GM04503 (cell line): Measurements from ENCODE around the gene FREM2.

ENCODE experiments used
- DNase-seq: peaks from one replicate; pipeline ENCODE4 v3.0.0-alpha.2; 2012; ENCODE audit warnings: low read depth

Gene FREM2

GRCh38 chr13:38824342-38824741, 137.5 kb downstream of the FREM2 start:
- DNase-seq = no peak

GRCh38 chr13:38826182-38826813, 139.4 kb downstream of the FREM2 start:
- DNase-seq = no peak

- DNase-seq = no peak
Measured at GRCh38 chr13:38830442-38831045, 143.7 kb downstream of the FREM2 start.

- no peak for DNase-seq
Measured at GRCh38 chr13:38844581-38844980, 157.7 kb downstream of the FREM2 start.

GRCh38 chr13:38848360-38848759, 161.5 kb downstream of the FREM2 start:
- no peak for DNase-seq

- no peak for DNase-seq
Measured at GRCh38 chr13:38849315-38849714, 162.4 kb downstream of the FREM2 start.

- no peak for DNase-seq
Measured at GRCh38 chr13:38850868-38851626, 164.2 kb downstream of the FREM2 start.

- no peak for DNase-seq
Measured at GRCh38 chr13:38854226-38854625, 167.3 kb downstream of the FREM2 start.

GRCh38 chr13:38856065-38856464, 169.2 kb downstream of the FREM2 start:
- no peak for DNase-seq

GRCh38 chr13:38862443-38862842, 175.6 kb downstream of the FREM2 start:
- DNase-seq = no peak

GRCh38 chr13:38863536-38863935, 176.7 kb downstream of the FREM2 start:
- DNase-seq = no peak

- no peak for DNase-seq
Measured at GRCh38 chr13:38866649-38867048, 179.8 kb downstream of the FREM2 start.

GRCh38 chr13:38868399-38868798, 181.5 kb downstream of the FREM2 start:
- DNase-seq = no peak

- no peak for DNase-seq
Measured at GRCh38 chr13:38868870-38869269, 182.0 kb downstream of the FREM2 start.

- DNase-seq = no peak
Measured at GRCh38 chr13:38871275-38871674, 184.4 kb downstream of the FREM2 start.

GRCh38 chr13:38872693-38873092, 185.8 kb downstream of the FREM2 start:
- DNase-seq = no peak

- DNase-seq = no peak
Measured at GRCh38 chr13:38875186-38875875, 188.5 kb downstream of the FREM2 start.

GRCh38 chr13:38879278-38879677, 192.4 kb downstream of the FREM2 start:
- no peak for DNase-seq

GRCh38 chr13:38879786-38880185, 192.9 kb downstream of the FREM2 start:
- DNase-seq = no peak

GRCh38 chr13:38880397-38880796, 193.5 kb downstream of the FREM2 start:
- DNase-seq = no peak

- no peak for DNase-seq
Measured at GRCh38 chr13:38883783-38884182, 196.9 kb downstream of the FREM2 start.

- peak; percentile 3 for DNase-seq
Measured at GRCh38 chr13:38888309-38888708, 201.4 kb downstream of the FREM2 start.

- no peak for DNase-seq
Measured at GRCh38 chr13:38895075-38895474, 208.2 kb downstream of the FREM2 start.
